SU-DHL-6 (cell line): Measurements from ENCODE around the gene ETS1.

Experiments used
- CTCF ChIP-seq: fragments of 200-600 bp; sonication (generic); IDR thresholded peaks from one replicate; pipeline ENCODE4 v1.5.1; 2017; ENCODE audit warnings: antibody characterized with exemption, mild to moderate bottlenecking, low read length, moderate library complexity; ENCODE audit not compliant: insufficient read depth, poor library complexity, severe bottlenecking
- EZH2phosphoT487 ChIP-seq: fragments of 200-600 bp; sonication (generic), shearing (Covaris generic); conservative IDR thresholded peaks from 2 replicates; pipeline ENCODE4 v1.6.1; 2018; ENCODE audit warnings: mild to moderate bottlenecking, antibody characterized with exemption, low read length, moderate library complexity, mixed read lengths

DNA sequence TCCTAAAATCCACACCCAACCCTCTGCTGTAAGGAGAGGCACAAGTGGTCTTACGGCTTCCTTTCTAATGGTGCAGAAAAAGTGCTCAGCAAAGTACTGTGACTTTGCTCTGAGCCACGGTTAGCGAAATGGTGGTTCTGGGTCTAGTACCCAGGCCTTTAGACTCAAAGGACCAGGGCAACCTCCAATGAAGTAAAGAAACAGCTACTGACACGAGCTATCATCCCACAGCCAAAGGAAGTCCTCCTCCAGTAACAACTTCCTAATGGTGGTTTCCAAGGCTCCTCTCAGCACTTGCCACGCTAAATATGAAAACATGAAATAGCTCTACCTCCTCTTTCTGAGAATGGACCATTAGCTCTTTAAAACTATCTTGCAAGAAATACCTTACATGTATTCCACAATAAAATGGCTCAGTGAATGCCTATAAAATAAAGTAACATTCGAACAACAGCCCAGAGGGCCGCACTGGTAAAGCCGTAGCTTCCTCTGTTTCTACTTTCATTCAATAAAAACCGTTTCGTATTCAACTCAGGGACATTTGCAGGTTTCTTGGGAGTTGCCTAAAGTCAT, 122.4 kb downstream of the ETS1 start:
- no peak for TF ChIP-seq EZH2phosphoT487
- no peak for TF ChIP-seq CTCF
